Measurements from ENCODE around the gene CXCL17.
"Not testable (repeated sequence)": the region's sequence is repeated elsewhere in the genome, so short reads cannot be mapped to it uniquely, and the experiment has no call there.

CXCL17 gene

GRCh38 chr19:42450314-42450934, 7.7 kb upstream of the CXCL17 start:
- Histone ChIP-seq H3K4me1 (ENCODE audit: low read depth, poor library complexity, severe bottlenecking) (peaks cover 5% of the 10 kb centered on the region), H2AFZ (ENCODE audit: low read depth) (no peak overlapping the region), H3K79me2 (ENCODE audit: insufficient read depth, low read depth) (no peaks in the 10 kb centered on the region), H3K4me3 (IDR thresholded peaks at IDR 0.05; ENCODE audit: insufficient read depth, low read depth, low read length) (no peak overlapping the region), H3K4me2 (no peak overlapping the region), H3K27me3 (ENCODE audit: insufficient read depth, low read depth) (no peaks in the 10 kb centered on the region), H3K36me3 (ENCODE audit: insufficient read depth) (no peaks in the 10 kb centered on the region), H3K27ac (no peak overlapping the region), H3K9ac (no peak overlapping the region), H4K20me1 (ENCODE audit: insufficient read depth) (no peaks in the 10 kb centered on the region)
- peak; percentile 97 for TF ChIP-seq CTCF (conservative IDR thresholded peaks at IDR 0.05; ENCODE audit: low read depth, low read length)

GRCh38 chr19:42448306-42448705, 5.6 kb upstream of the CXCL17 start:
- not testable (repeated sequence) for H2AFZ ChIP-seq (ENCODE audit: low read depth); H3K4me3 ChIP-seq (IDR thresholded peaks at IDR 0.05; ENCODE audit: insufficient read depth, low read depth, low read length); H3K4me1 ChIP-seq (ENCODE audit: low read depth, poor library complexity, severe bottlenecking); H3K27ac ChIP-seq; H3K4me2 ChIP-seq; H3K27me3 ChIP-seq (ENCODE audit: insufficient read depth, low read depth); H4K20me1 ChIP-seq (ENCODE audit: insufficient read depth); H3K79me2 ChIP-seq (ENCODE audit: insufficient read depth, low read depth); H3K9ac ChIP-seq; H3K36me3 ChIP-seq (ENCODE audit: insufficient read depth)

- H2AFZ ChIP-seq (ENCODE audit: low read depth): no peak overlapping the region
- H3K79me2 ChIP-seq (ENCODE audit: insufficient read depth, low read depth): no peaks in the 10 kb centered on the region
- TF ChIP-seq CTCF (conservative IDR thresholded peaks at IDR 0.05; ENCODE audit: low read depth, low read length): no peak
- H3K27ac ChIP-seq: no peak overlapping the region
- no peaks in the 10 kb centered on the region for H3K27me3 ChIP-seq (ENCODE audit: insufficient read depth, low read depth)
- H3K4me2 ChIP-seq: no peak overlapping the region
- H3K9ac ChIP-seq: no peak overlapping the region
- H3K4me1 ChIP-seq (ENCODE audit: low read depth, poor library complexity, severe bottlenecking): peaks cover 5% of the 10 kb centered on the region
- H4K20me1 ChIP-seq (ENCODE audit: insufficient read depth): no peaks in the 10 kb centered on the region
- no peak overlapping the region for H3K4me3 ChIP-seq (IDR thresholded peaks at IDR 0.05; ENCODE audit: insufficient read depth, low read depth, low read length)
- H3K36me3 ChIP-seq (ENCODE audit: insufficient read depth): no peaks in the 10 kb centered on the region
Observed at GRCh38 chr19:42445948-42446347, 3.2 kb upstream of the CXCL17 start.

GRCh38 chr19:42443944-42444398, 1.2 kb upstream of the CXCL17 start:
- Histone ChIP-seq H2AFZ (ENCODE audit: low read depth) (no peak overlapping the region), H3K4me3 (IDR thresholded peaks at IDR 0.05; ENCODE audit: insufficient read depth, low read depth, low read length) (no peak overlapping the region), H3K36me3 (ENCODE audit: insufficient read depth) (no peaks in the 10 kb centered on the region), H3K4me1 (ENCODE audit: low read depth, poor library complexity, severe bottlenecking) (no peaks in the 10 kb centered on the region), H4K20me1 (ENCODE audit: insufficient read depth) (no peaks in the 10 kb centered on the region), H3K4me2 (no peak overlapping the region), H3K27me3 (ENCODE audit: insufficient read depth, low read depth) (no peaks in the 10 kb centered on the region), H3K27ac (no peak overlapping the region), H3K79me2 (ENCODE audit: insufficient read depth, low read depth) (no peaks in the 10 kb centered on the region), H3K9ac (no peak overlapping the region)
- no peak for TF ChIP-seq CTCF (conservative IDR thresholded peaks at IDR 0.05; ENCODE audit: low read depth, low read length)

- no peaks in the 10 kb centered on the region for H3K79me2 ChIP-seq (ENCODE audit: insufficient read depth, low read depth)
- H3K9ac ChIP-seq: no peak overlapping the region
- no peak overlapping the region for H3K27ac ChIP-seq
- TF ChIP-seq CTCF (conservative IDR thresholded peaks at IDR 0.05; ENCODE audit: low read depth, low read length): no peak
- no peaks in the 10 kb centered on the region for H3K36me3 ChIP-seq (ENCODE audit: insufficient read depth)
- H4K20me1 ChIP-seq (ENCODE audit: insufficient read depth): no peaks in the 10 kb centered on the region
- H3K4me1 ChIP-seq (ENCODE audit: low read depth, poor library complexity, severe bottlenecking): no peaks in the 10 kb centered on the region
- H3K4me3 ChIP-seq (IDR thresholded peaks at IDR 0.05; ENCODE audit: insufficient read depth, low read depth, low read length): no peak overlapping the region
- no peak overlapping the region for H2AFZ ChIP-seq (ENCODE audit: low read depth)
- H3K27me3 ChIP-seq (ENCODE audit: insufficient read depth, low read depth): no peaks in the 10 kb centered on the region
- H3K4me2 ChIP-seq: no peak overlapping the region
Observed at GRCh38 chr19:42441049-42441445, 1.7 kb downstream of the CXCL17 start.

Data from KMS-11 (cell line).